Measurements from ENCODE around the gene EEPD1.

DNA sequence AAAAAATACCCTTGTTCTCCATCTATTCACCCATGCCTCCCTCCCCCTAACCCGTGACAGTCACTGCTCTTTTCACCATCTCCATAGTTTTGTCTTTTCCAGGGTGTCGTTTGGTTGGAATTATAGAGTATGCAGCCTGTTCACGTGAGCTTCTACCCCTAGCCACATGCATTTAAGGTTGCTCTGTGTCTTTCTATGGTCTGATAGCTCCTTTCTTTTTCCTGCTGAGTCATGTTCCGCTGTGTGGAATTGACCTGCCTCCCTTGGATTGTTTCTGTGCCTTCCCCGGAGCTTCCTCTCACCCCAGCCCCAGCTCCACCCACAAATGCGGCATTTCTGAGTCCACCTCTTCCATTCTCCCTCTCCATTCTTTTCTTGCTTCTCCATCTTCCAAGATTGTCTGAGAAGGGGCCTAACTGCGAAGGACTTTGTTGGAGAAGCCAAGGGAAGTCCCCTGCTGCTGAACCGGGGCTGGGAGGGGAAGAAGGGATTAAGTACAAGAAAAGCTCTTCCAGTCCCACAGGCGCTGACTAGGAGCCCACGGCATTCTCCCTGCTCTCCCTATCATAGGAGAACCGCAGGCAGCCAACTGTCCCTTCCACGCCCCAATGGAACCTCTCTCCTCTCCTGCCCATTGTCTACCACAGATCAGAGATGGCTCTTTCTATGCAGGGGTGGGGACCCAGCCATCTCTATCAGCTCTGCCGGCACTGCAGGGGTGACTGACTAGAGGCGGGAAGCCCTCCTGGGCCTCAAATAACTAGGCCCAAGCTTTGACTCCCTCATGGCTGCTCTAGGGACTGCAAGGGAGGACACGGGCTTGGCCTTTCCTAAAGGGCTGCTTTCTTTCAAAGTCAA, 149.1 kb downstream of the EEPD1 start:
- TF ChIP-seq, protein P1, sequence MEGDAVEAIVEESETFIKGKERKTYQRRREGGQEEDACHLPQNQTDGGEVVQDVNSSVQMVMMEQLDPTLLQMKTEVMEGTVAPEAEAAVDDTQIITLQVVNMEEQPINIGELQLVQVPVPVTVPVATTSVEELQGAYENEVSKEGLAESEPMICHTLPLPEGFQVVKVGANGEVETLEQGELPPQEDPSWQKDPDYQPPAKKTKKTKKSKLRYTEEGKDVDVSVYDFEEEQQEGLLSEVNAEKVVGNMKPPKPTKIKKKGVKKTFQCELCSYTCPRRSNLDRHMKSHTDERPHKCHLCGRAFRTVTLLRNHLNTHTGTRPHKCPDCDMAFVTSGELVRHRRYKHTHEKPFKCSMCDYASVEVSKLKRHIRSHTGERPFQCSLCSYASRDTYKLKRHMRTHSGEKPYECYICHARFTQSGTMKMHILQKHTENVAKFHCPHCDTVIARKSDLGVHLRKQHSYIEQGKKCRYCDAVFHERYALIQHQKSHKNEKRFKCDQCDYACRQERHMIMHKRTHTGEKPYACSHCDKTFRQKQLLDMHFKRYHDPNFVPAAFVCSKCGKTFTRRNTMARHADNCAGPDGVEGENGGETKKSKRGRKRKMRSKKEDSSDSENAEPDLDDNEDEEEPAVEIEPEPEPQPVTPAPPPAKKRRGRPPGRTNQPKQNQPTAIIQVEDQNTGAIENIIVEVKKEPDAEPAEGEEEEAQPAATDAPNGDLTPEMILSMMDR (IDR thresholded peaks at IDR 0.05; ENCODE audit: extremely low read depth in 1 of 2, insufficient read depth in 1 of 2, low read depth in 1 of 2, low read length in 2 of 2): no peak
- TF ChIP-seq JUN (IDR thresholded peaks at IDR 0.05; ENCODE audit: borderline replicate concordance, insufficient read depth, insufficient read length, low read depth) (no peak), POLR2A (IDR thresholded peaks at IDR 0.05; ENCODE audit: low read depth, low read length) (no peak), POLR2AphosphoS5 (IDR thresholded peaks at IDR 0.05; ENCODE audit: insufficient read depth, low read depth, low read length) (no peak)
